Spleen (tissue), 7 donors: ENCODE results near the gene ITIH1.

Source experiments
- POLR2A ChIP-seq, 3 donors: fragments of 450-650 bp; IDR thresholded peaks; one replicate each; pipeline ENCODE4 v1.5.1; 2017; ENCODE audit warnings: antibody characterized with exemption in 3 of 3, mild to moderate bottlenecking in 1 of 3
- TF ChIP-seq, protein P1 (sequence below), 11 experiments: fragments of 200-600 bp in 7 of 11; fragments of 450-650 bp in 4 of 11; sonication (generic) in 4 of 11; IDR thresholded peaks in 8 of 11; conservative IDR thresholded peaks in 3 of 11; 1 replicate in 7 of 11; 2 replicates in 4 of 11; pipeline versions ENCODE4 v1.4.0 to v1.8.0; 2016 to 2021; ENCODE audit warnings: antibody characterized with exemption in 11 of 11, inconsistent platforms in 4 of 11, mild to moderate bottlenecking in 1 of 11
- donor health status: DM: no; HTN: no; CAD: no; lungs with moderate emphysema.
- donor health status: DM: no; HTN: no; CAD: no.
- donor health status: DM: no; HTN: no; CAD: no.

DNA sequence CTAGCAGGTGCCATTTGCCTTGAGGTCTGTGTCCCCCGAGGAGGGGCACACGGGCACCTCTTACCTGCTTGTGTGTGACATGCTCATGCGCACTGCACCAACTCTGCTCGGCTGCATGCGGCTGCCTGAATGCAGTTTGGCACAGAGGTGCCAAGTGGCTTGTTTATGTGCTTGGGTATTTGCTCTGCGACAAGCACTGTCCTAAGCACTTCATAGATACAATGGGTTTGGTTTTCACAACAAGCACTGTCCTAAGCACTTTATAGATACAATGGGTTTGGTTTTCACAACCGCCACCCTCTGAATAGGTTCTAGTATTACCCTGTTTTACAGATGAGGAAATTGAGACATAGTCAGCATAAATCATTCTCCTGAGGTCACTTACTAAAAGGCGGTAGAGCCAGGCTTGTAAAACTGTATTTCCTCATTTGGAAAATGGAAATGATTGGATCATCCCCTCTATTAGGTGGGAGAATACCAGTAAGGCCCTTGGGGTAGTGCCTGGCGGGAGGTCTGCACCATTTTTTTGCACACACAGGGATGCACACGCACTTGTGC is 52.6 kb downstream of the ITIH1 start:
- TF ChIP-seq, protein P1, sequence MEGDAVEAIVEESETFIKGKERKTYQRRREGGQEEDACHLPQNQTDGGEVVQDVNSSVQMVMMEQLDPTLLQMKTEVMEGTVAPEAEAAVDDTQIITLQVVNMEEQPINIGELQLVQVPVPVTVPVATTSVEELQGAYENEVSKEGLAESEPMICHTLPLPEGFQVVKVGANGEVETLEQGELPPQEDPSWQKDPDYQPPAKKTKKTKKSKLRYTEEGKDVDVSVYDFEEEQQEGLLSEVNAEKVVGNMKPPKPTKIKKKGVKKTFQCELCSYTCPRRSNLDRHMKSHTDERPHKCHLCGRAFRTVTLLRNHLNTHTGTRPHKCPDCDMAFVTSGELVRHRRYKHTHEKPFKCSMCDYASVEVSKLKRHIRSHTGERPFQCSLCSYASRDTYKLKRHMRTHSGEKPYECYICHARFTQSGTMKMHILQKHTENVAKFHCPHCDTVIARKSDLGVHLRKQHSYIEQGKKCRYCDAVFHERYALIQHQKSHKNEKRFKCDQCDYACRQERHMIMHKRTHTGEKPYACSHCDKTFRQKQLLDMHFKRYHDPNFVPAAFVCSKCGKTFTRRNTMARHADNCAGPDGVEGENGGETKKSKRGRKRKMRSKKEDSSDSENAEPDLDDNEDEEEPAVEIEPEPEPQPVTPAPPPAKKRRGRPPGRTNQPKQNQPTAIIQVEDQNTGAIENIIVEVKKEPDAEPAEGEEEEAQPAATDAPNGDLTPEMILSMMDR (IDR thresholded peaks at IDR 0.05 in 8 of 11, conservative IDR thresholded peaks at IDR 0.05 in 3 of 11): no peak
- TF ChIP-seq POLR2A (IDR thresholded peaks at IDR 0.05): no peak
